Muscle of leg (tissue), 11 donors: ENCODE data around the gene LRRC3. TPM values are rescaled to one million over a fixed set of nuclear protein-coding genes. Genes with fewer than 3 reads are reported as not detected.
A peak's percentile ranks its signal among the peaks of the same experiment; 100 is the strongest.

Experiments used
- DNase-seq: peaks from one replicate; pipeline ENCODE4 v3.0.0; 2013
- H3K27ac ChIP-seq: one replicate; pipeline ENCODE4 v1.5.1; 2013; ENCODE audit warnings: mild to moderate bottlenecking, low read length, control low read depth
- H3K27me3 ChIP-seq: one replicate; pipeline ENCODE4 v1.6.1; 2013; ENCODE audit warnings: low read length; ENCODE audit not compliant: control insufficient read depth, insufficient read depth
- H3K36me3 ChIP-seq: one replicate; pipeline ENCODE4 v1.6.1; 2013; ENCODE audit warnings: low read length; ENCODE audit not compliant: control insufficient read depth, insufficient read depth
- H3K4me1 ChIP-seq: one replicate; pipeline ENCODE4 v1.6.1; 2013; ENCODE audit warnings: low read length; ENCODE audit not compliant: control insufficient read depth, insufficient read depth
- H3K4me3 ChIP-seq: one replicate; pipeline ENCODE4 v1.5.1; 2013; ENCODE audit warnings: low read length, control low read depth
- H3K9me3 ChIP-seq: replicated peaks from 2 replicates; pipeline ENCODE4 v1.6.1; 2013; ENCODE audit warnings: low read depth, low read length; ENCODE audit not compliant: control insufficient read depth
- WGBS: methylation state at CpG from one replicate; pipeline ENCODE4 v1.1.5; 2013; ENCODE audit warnings: missing lambda C conversion rate; ENCODE audit not compliant: insufficient coverage; 5-methylcytosine and 5-hydroxymethylcytosine counted together
- polyA plus RNA-seq, 8 donors: library from polyadenylated mRNA; unstranded; fragments of 120-200 nt; gene quantifications; one replicate each; pipeline versions ENCODE4 v1.2.1 to v1.2.3, GENCODE V29; 2013; ENCODE audit warnings: inconsistent platforms in 1 of 8, low replicate concordance in 1 of 8; ENCODE audit not compliant: insufficient read length in 8 of 8, insufficient read depth in 1 of 8
- total RNA-seq: library from RNA; stranded (reverse); fragments of 120-200 nt; gene quantifications from one replicate; pipeline ENCODE4 v1.2.4, GENCODE V29; 2013

LRRC3 gene
- total and polyA plus RNA-seq, 9 donors: 0.98 to 4.2 (median 2.5) TPM

- WGBS: 90% methylated on average over 36 of the region's 36 CpGs
- DNase-seq: no peak
Observed at GRCh38 chr21:44466996-44467858, 11.9 kb downstream of the LRRC3 start.

GRCh38 chr21:44467859-44468195, 12.5 kb downstream of the LRRC3 start:
- no peak overlapping the region for H3K4me3 ChIP-seq
- no peaks in the 10 kb centered on the region for H3K36me3 ChIP-seq
- peaks cover 2% of the 10 kb centered on the region for H3K27me3 ChIP-seq
- H3K4me1 ChIP-seq: no peaks in the 10 kb centered on the region
- no peak for DNase-seq
- no peak overlapping the region for H3K27ac ChIP-seq
- 89% methylated on average over 15 of the region's 15 CpGs for WGBS
- H3K9me3 ChIP-seq: no peaks in the 10 kb centered on the region

More at GRCh38 chr21:44466996-44467858, 11.9 kb downstream of the LRRC3 start:
- no peak overlapping the region for H3K4me3 ChIP-seq
- no peaks in the 10 kb centered on the region for H3K9me3 ChIP-seq
- no peak overlapping the region for H3K27ac ChIP-seq
- peaks cover 5% of the 10 kb centered on the region for H3K4me1 ChIP-seq
- peaks cover 2% of the 10 kb centered on the region for H3K27me3 ChIP-seq
- H3K36me3 ChIP-seq: no peaks in the 10 kb centered on the region

- Histone ChIP-seq H3K27me3 (no peaks in the 10 kb centered on the region), H3K27ac (no peak overlapping the region), H3K4me3 (no peak overlapping the region), H3K36me3 (no peaks in the 10 kb centered on the region), H3K9me3 (no peaks in the 10 kb centered on the region), H3K4me1 (no peaks in the 10 kb centered on the region)
- DNase-seq: no peak
Observed at GRCh38 chr21:44471341-44471740, 16.0 kb downstream of the LRRC3 start.

- whole genome bisulfite sequencing: 91% methylated on average over 1 of the region's 6 CpGs
- H3K4me3 ChIP-seq: no peak overlapping the region
- no peaks in the 10 kb centered on the region for H3K4me1 ChIP-seq
Observed at GRCh38 chr21:44471996-44472395, 16.7 kb downstream of the LRRC3 start.

GRCh38 chr21:44473915-44474555, 18.7 kb downstream of the LRRC3 start:
- 92% methylated on average over 15 of the region's 19 CpGs for WGBS
- H3K36me3 ChIP-seq: no peaks in the 10 kb centered on the region
- DNase-seq: no peak
- no peak overlapping the region for H3K4me3 ChIP-seq
- no peaks in the 10 kb centered on the region for H3K9me3 ChIP-seq
- H3K27ac ChIP-seq: no peak overlapping the region
- H3K4me1 ChIP-seq: peaks cover 2% of the 10 kb centered on the region
- H3K27me3 ChIP-seq: no peaks in the 10 kb centered on the region

More at GRCh38 chr21:44471996-44472395, 16.7 kb downstream of the LRRC3 start:
- Histone ChIP-seq H3K27me3 (no peaks in the 10 kb centered on the region), H3K27ac (no peak overlapping the region), H3K9me3 (no peaks in the 10 kb centered on the region), H3K36me3 (no peaks in the 10 kb centered on the region)
- peak; percentile 48 for DNase-seq

- Histone ChIP-seq H3K27me3 (no peaks in the 10 kb centered on the region), H3K4me3 (no peak overlapping the region), H3K4me1 (peaks cover 2% of the 10 kb centered on the region), H3K27ac (no peak overlapping the region), H3K9me3 (no peaks in the 10 kb centered on the region), H3K36me3 (no peaks in the 10 kb centered on the region)
- WGBS: 86% methylated on average over 12 of the region's 17 CpGs
- no peak for DNase-seq
Observed at GRCh38 chr21:44475266-44475845, 20.0 kb downstream of the LRRC3 start.

- no peaks in the 10 kb centered on the region for H3K36me3 ChIP-seq
- H3K27ac ChIP-seq: no peak overlapping the region
- H3K4me1 ChIP-seq: peaks cover 2% of the 10 kb centered on the region
- no peaks in the 10 kb centered on the region for H3K9me3 ChIP-seq
- no peak for DNase-seq
- H3K4me3 ChIP-seq: no peak overlapping the region
- H3K27me3 ChIP-seq: no peaks in the 10 kb centered on the region
- 56% methylated on average over 6 of the region's 8 CpGs for WGBS
Observed at GRCh38 chr21:44477131-44477530, 21.8 kb downstream of the LRRC3 start.

- Histone ChIP-seq H3K27me3 (no peaks in the 10 kb centered on the region), H3K36me3 (no peaks in the 10 kb centered on the region), H3K4me3 (no peak overlapping the region), H3K27ac (no peak overlapping the region), H3K9me3 (no peaks in the 10 kb centered on the region), H3K4me1 (peaks cover 2% of the 10 kb centered on the region)
- DNase-seq: no peak
- 81% methylated on average over 6 of the region's 7 CpGs for WGBS
Observed at GRCh38 chr21:44477712-44478111, 22.4 kb downstream of the LRRC3 start.

GRCh38 chr21:44478124-44478800, 23.0 kb downstream of the LRRC3 start:
- Histone ChIP-seq H3K9me3 (no peaks in the 10 kb centered on the region), H3K36me3 (no peaks in the 10 kb centered on the region), H3K27ac (no peak overlapping the region), H3K4me1 (peaks cover 2% of the 10 kb centered on the region), H3K4me3 (no peak overlapping the region), H3K27me3 (no peaks in the 10 kb centered on the region)
- no peak for DNase-seq
- 78% methylated on average over 11 of the region's 16 CpGs for WGBS

- H3K4me3 ChIP-seq: no peak overlapping the region
- no peaks in the 10 kb centered on the region for H3K9me3 ChIP-seq
- no peak for DNase-seq
- WGBS: 92% methylated on average over 3 of the region's 5 CpGs
- H3K27me3 ChIP-seq: peaks cover 5% of the 10 kb centered on the region
- H3K27ac ChIP-seq: no peak overlapping the region
- peaks cover 2% of the 10 kb centered on the region for H3K4me1 ChIP-seq
- no peaks in the 10 kb centered on the region for H3K36me3 ChIP-seq
Observed at GRCh38 chr21:44478801-44479167, 23.5 kb downstream of the LRRC3 start.
